ENCODE measurements around the gene MAPRE2. TPM values are rescaled to one million over a fixed set of nuclear protein-coding genes. Genes with fewer than 3 reads are reported as not detected.

The MAPRE2 gene
- total and polyA plus RNA-seq, 7 experiments from 2014 or later: 44.7 to 84.4 (median 81.7) TPM

DNA sequence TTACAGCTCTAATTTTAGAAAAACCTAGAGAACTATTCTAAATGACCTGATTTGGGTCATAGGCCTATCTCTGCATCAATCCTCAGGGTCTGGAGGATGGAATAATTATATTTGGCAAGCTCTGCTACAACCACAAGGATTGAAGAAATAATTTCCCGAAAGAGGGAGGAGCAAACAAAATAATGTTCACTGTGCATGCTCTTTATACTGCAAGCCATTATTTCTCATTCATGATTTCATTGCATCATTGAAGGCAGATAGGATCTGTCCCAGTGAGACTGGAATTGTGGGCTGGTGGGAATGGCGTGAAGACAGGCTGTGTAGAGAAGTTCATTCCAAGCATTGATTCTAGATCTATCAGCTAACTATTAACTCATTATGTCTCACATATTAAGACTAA is 12.7 kb upstream of the MAPRE2 start:
- Mint-ChIP-seq H3K36me3 (peaks cover 0 to 6% (median 0%) of the 10 kb centered on the region in 5 donors), H3K9me3 (peaks cover 0 to 3% (median 0%) of the 10 kb centered on the region in 11 donors), H3K4me3 (no peak overlapping the region), H3K27ac (peak overlapping the region in 8 of 9 donors; percentile 89 to 98 (median 96)), H3K4me1 (peaks cover 34 to 75% (median 69%) of the 10 kb centered on the region in 7 donors), H3K27me3 (peaks cover 0 to 4% (median 0%) of the 10 kb centered on the region in 5 donors)
- ATAC-seq (no peak), DNase-seq (no peak)
- ChIA-PET POLR2A (interaction anchor here (0.6 to 9.1 kb wide), 7 partner anchors 12 to 1101 kb away, joined by 3 to 169 read pairs (median 3); partner anchors contain the start of genes ELP2, MAPRE2 and ZNF24), CTCF (interaction anchor here (0.8 to 8.0 kb wide), 9 partner anchors 12 to 203 kb away, joined by 3 to 89 read pairs (median 7); partner anchors contain the start of gene MAPRE2)
- Histone ChIP-seq H3K27ac (ENCODE audit: low read depth, low read length) (no peak overlapping the region), H3K9me3 (ENCODE audit: control insufficient read depth in 2 of 3, low read length in 3 of 3) (no peaks in the 10 kb centered on the region), H3K36me3 (ENCODE audit: control insufficient read depth in 2 of 3, insufficient read depth in 3 of 3, low read length in 3 of 3) (no peaks in the 10 kb centered on the region), H3K4me1 (ENCODE audit: control insufficient read depth in 2 of 2, insufficient read depth in 2 of 2, low read length in 2 of 2) (peaks cover 34 to 53% of the 10 kb centered on the region in 2 donors), H3K4me3 (ENCODE audit: low read length) (no peak overlapping the region), H3K27me3 (ENCODE audit: control insufficient read depth in 2 of 2, insufficient read depth in 2 of 2, low read length in 2 of 2) (no peaks in the 10 kb centered on the region)
- intact Hi-C loops (cut with micrococcal nuclease): loop anchor here (5.0 kb wide), 6 partner anchors 99 to 944 kb away; partner anchors contain the start of genes GALNT1 (in 1 of the 2), INO80C (in 1 of the 2), RMP24 (in 1 of the 2) and ZNF24 (in 1 of the 2)

DNA sequence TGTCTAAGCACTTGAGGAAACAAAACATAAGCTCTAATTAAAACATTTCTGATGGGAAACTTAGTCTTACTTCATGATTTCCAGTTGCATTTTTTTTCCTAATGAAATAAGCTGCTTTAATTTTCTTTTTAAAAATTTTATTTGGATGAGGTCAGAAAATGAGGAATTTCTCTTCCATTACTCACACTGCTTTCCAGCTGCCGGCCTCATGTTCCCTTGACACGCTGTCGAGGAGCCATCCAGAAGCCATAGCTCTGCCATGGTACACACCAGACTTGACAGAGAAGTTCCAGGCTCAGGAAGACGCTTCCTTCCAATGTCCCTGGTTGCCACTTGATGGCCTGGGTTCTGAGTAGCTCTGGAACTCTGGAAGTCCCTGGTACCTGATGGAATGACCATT is 12.1 kb upstream of the MAPRE2 start:
- ChIA-PET POLR2A (interaction anchor here (0.5 to 9.1 kb wide), 11 partner anchors 11 to 1101 kb away, joined by 3 to 169 read pairs (median 4); partner anchors contain the start of genes ELP2, INO80C, MAPRE2 and ZNF24), CTCF (interaction anchor here (0.9 to 8.0 kb wide), 9 partner anchors 11 to 202 kb away, joined by 3 to 89 read pairs (median 7); partner anchors contain the start of gene MAPRE2)
- Histone ChIP-seq H3K36me3 (ENCODE audit: control insufficient read depth in 2 of 3, insufficient read depth in 3 of 3, low read length in 3 of 3) (no peaks in the 10 kb centered on the region), H3K4me1 (ENCODE audit: control insufficient read depth in 2 of 2, insufficient read depth in 2 of 2, low read length in 2 of 2) (peaks cover 34 to 53% of the 10 kb centered on the region in 2 donors), H3K9me3 (ENCODE audit: control insufficient read depth in 2 of 3, low read length in 3 of 3) (no peaks in the 10 kb centered on the region), H3K4me3 (ENCODE audit: low read length) (peak overlapping the region; percentile 41), H3K27me3 (ENCODE audit: control insufficient read depth in 2 of 2, insufficient read depth in 2 of 2, low read length in 2 of 2) (no peaks in the 10 kb centered on the region), H3K27ac (ENCODE audit: low read depth, low read length) (peak overlapping the region; percentile 79)
- Mint-ChIP-seq H3K27me3 (peaks cover 0 to 2% (median 0%) of the 10 kb centered on the region in 5 donors), H3K4me3 (peak overlapping the region in 7 of 10 donors; percentile 78 to 93 (median 87)), H3K27ac (peak overlapping the region; percentile 89 to 98 (median 96)), H3K4me1 (peaks cover 34 to 75% (median 69%) of the 10 kb centered on the region in 7 donors), H3K9me3 (peaks cover 0 to 3% (median 0%) of the 10 kb centered on the region in 11 donors), H3K36me3 (peaks cover 0 to 6% (median 0%) of the 10 kb centered on the region in 5 donors)
- ATAC-seq: no peak
- no peak for DNase-seq
- intact Hi-C loops (cut with micrococcal nuclease): loop anchor here (1.0 to 5.0 kb wide), 7 partner anchors 51 to 943 kb away; partner anchors contain the start of genes GALNT1 (in 1 of the 2), INO80C (in 1 of the 2), RMP24 (in 1 of the 2) and ZNF24 (in 1 of the 2)

DNA sequence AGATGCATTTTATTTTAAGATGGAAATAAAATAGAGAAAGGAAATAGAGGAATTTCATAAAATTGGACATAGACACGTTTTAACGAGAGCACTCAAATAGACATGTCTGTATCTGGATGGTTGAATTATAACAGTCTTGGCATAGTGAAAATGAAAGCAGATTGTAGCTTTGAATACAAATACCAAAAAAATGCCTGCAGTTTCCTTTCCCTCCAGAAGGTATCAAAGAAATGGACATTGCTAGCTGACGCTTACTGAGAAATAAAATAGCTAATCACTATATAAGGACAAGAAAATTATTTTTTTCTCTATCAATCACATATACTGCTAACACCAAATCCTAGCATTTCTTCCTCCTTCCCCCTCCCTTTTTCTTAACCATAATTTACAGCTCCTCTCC is 11.4 kb upstream of the MAPRE2 start:
- H3K27ac Mint-ChIP-seq: peak overlapping the region; percentile 89 to 98 (median 96)
- Histone ChIP-seq H3K36me3 (ENCODE audit: control insufficient read depth in 2 of 3, insufficient read depth in 3 of 3, low read length in 3 of 3) (no peaks in the 10 kb centered on the region), H3K4me1 (ENCODE audit: control insufficient read depth in 2 of 2, insufficient read depth in 2 of 2, low read length in 2 of 2) (peaks cover 34 to 53% of the 10 kb centered on the region in 2 donors), H3K9me3 (ENCODE audit: control insufficient read depth in 2 of 3, low read length in 3 of 3) (no peaks in the 10 kb centered on the region), H3K27me3 (ENCODE audit: control insufficient read depth in 2 of 2, insufficient read depth in 2 of 2, low read length in 2 of 2) (no peaks in the 10 kb centered on the region), H3K27ac (ENCODE audit: low read depth, low read length) (peak overlapping the region; percentile 79), H3K4me3 (ENCODE audit: low read length) (peak overlapping the region; percentile 41)
- H3K9me3 Mint-ChIP-seq: peaks cover 0 to 3% (median 0%) of the 10 kb centered on the region in 11 donors
- CTCF ChIA-PET: interaction anchor here (0.6 to 8.0 kb wide), 9 partner anchors 11 to 202 kb away, joined by 3 to 89 read pairs (median 4); partner anchors contain the start of gene MAPRE2
- H3K27me3 Mint-ChIP-seq: no peaks in the 10 kb centered on the region
- peak in 7 of 9 donors; percentile 34 to 58 (median 55) for DNase-seq
- ATAC-seq: peak; percentile 65
- intact Hi-C loops (cut with micrococcal nuclease): loop anchor here (1.0 to 5.0 kb wide), 10 partner anchors 12 to 943 kb away; partner anchors contain the start of genes MAPRE2 (in 2 of the 2), ZNF24 (in 2 of the 2), GALNT1 (in 1 of the 2) and INO80C (in 1 of the 2)
- H3K4me1 Mint-ChIP-seq: peaks cover 34 to 75% (median 69%) of the 10 kb centered on the region in 7 donors
- POLR2A ChIA-PET: interaction anchor here (0.8 to 9.1 kb wide), 13 partner anchors 10 to 468 kb away, joined by 3 to 169 read pairs (median 4); partner anchors contain the start of genes INO80C, MAPRE2, ZNF24 and ZNF397
- peaks cover 0 to 7% (median 0%) of the 10 kb centered on the region in 5 donors for H3K36me3 Mint-ChIP-seq
- H3K4me3 Mint-ChIP-seq: peak overlapping the region; percentile 78 to 93 (median 88)

DNA sequence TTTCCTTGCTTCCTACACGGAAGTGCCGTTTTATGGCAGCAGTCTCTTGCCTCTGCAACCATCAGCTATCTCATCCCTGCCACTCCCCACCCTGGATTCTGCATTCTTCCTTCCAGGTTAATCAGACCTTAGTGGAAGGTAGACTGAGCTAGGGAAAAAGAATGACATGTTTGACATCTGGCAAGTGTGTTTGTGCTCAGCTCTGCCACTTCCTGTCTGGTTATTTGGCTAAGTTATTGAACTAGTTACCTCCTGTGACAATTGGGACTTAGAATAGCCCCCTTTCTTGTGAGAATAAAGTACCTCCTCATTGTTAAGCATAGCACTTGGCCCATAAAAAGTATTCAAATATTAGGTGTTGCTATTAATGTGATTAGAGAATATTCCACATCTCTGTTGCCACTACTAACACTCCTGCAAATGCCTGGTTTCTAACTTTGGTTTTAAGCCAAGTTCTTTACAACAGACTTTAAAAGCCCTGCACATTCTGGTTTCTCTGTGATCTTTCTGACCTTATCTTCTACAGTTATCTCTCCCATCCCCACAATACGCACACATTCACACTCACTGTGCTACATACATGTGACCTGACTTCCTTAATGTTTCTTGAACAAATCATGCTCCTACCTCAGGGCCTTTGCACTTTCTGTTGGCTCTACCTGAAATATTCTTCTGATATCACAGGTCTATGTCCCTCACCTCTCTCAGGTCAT is 10.8 kb upstream of the MAPRE2 start:
- Mint-ChIP-seq H3K36me3 (peaks cover 0 to 7% (median 0%) of the 10 kb centered on the region in 5 donors), H3K4me1 (peaks cover 34 to 76% (median 69%) of the 10 kb centered on the region in 7 donors), H3K4me3 (peak overlapping the region; percentile 78 to 93 (median 88)), H3K9me3 (peaks cover 0 to 3% (median 0%) of the 10 kb centered on the region in 11 donors), H3K27me3 (no peaks in the 10 kb centered on the region), H3K27ac (peak overlapping the region; percentile 89 to 98 (median 96))
- Histone ChIP-seq H3K27me3 (ENCODE audit: control insufficient read depth in 2 of 2, insufficient read depth in 2 of 2, low read length in 2 of 2) (no peaks in the 10 kb centered on the region), H3K4me1 (ENCODE audit: control insufficient read depth in 2 of 2, insufficient read depth in 2 of 2, low read length in 2 of 2) (peaks cover 34 to 53% of the 10 kb centered on the region in 2 donors), H3K4me3 (ENCODE audit: low read length) (peak overlapping the region; percentile 41), H3K36me3 (ENCODE audit: control insufficient read depth in 2 of 3, insufficient read depth in 3 of 3, low read length in 3 of 3) (no peaks in the 10 kb centered on the region), H3K9me3 (ENCODE audit: control insufficient read depth in 2 of 3, low read length in 3 of 3) (no peaks in the 10 kb centered on the region), H3K27ac (ENCODE audit: low read depth, low read length) (peak overlapping the region; percentile 79)
- DNase-seq: peak in 7 of 9 donors; percentile 64 to 82 (median 74)
- intact Hi-C loops (cut with micrococcal nuclease): loop anchor here (1.0 to 2.0 kb wide), 3 partner anchors 11 to 314 kb away; partner anchors contain the start of genes MAPRE2 (in 2 of the 2), ZNF24 (in 1 of the 2) and ZNF397 (in 1 of the 2)
- ChIA-PET CTCF (interaction anchor here (0.6 to 8.0 kb wide), 8 partner anchors 10 to 201 kb away, joined by 3 to 89 read pairs (median 6); partner anchors contain the start of gene MAPRE2), POLR2A (interaction anchor here (0.6 to 9.1 kb wide), 14 partner anchors 10 to 467 kb away, joined by 3 to 169 read pairs (median 4); partner anchors contain the start of genes INO80C, MAPRE2 and ZSCAN30)
- ATAC-seq: peak; percentile 75

DNA sequence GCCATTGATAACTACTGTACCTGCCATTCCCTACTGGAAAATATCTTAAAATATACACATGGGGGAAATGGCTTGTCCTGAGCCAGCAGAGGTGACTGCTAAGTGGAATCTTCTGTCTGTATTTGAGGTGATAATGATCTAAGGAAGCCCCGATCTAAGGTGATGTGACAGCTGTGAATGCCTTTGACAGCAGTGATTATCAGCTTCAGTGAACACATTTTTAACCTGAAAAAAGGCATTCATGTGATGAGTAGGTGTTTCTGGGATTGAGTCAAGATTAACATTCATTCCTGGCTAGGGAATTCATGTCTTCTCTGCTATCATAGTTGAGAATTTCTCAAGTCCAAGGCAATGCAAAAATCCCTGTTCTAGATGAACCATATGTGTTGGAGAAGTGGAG is 9.1 kb upstream of the MAPRE2 start:
- H3K27me3 ChIP-seq (ENCODE audit: control insufficient read depth in 2 of 2, insufficient read depth in 2 of 2, low read length in 2 of 2): no peaks in the 10 kb centered on the region
- DNase-seq: no peak
- H3K9me3 ChIP-seq (ENCODE audit: control insufficient read depth in 2 of 3, low read length in 3 of 3): no peaks in the 10 kb centered on the region
- peaks cover 0 to 5% (median 0%) of the 10 kb centered on the region in 5 donors for H3K27me3 Mint-ChIP-seq
- H3K4me1 Mint-ChIP-seq: peaks cover 25 to 65% (median 56%) of the 10 kb centered on the region in 7 donors
- ATAC-seq: no peak
- no peak overlapping the region for H3K4me3 ChIP-seq (ENCODE audit: low read length)
- ChIA-PET POLR2A (interaction anchor here (0.7 to 9.1 kb wide), 4 partner anchors 8 to 74 kb away, joined by 3 to 169 read pairs (median 6); partner anchors contain the start of gene MAPRE2), CTCF (interaction anchor here (0.6 to 8.0 kb wide), 2 partner anchors 8 to 36 kb away, joined by 3 to 89 read pairs; partner anchors contain the start of gene MAPRE2)
- peak overlapping the region; percentile 54 for H3K27ac ChIP-seq (ENCODE audit: low read depth, low read length)
- H3K4me3 Mint-ChIP-seq: peak overlapping the region in 8 of 10 donors; percentile 13 to 54 (median 42)
- H3K36me3 ChIP-seq (ENCODE audit: control insufficient read depth in 2 of 3, insufficient read depth in 3 of 3, low read length in 3 of 3): no peaks in the 10 kb centered on the region
- peaks cover 0 to 7% (median 0%) of the 10 kb centered on the region in 5 donors for H3K36me3 Mint-ChIP-seq
- H3K27ac Mint-ChIP-seq: peak overlapping the region in 8 of 9 donors; percentile 41 to 96 (median 90)
- intact Hi-C loops (cut with micrococcal nuclease): no loop called here
- peaks cover 0 to 4% (median 0%) of the 10 kb centered on the region in 11 donors for H3K9me3 Mint-ChIP-seq
- peaks cover 34 to 42% of the 10 kb centered on the region in 2 donors for H3K4me1 ChIP-seq (ENCODE audit: control insufficient read depth in 2 of 2, insufficient read depth in 2 of 2, low read length in 2 of 2)
